GM23338 (cell line): ENCODE data around the gene NSMCE4A. TPM values are rescaled to one million over a fixed set of nuclear protein-coding genes. Genes with fewer than 3 reads are reported as not detected.

Source experiments
- ATAC-seq: fragments of 200-7000 bp; cut with Tn5 transposase; 3 replicates; pipeline ENCODE4 v1.9.1; 2020
- DNase-seq: peaks from one replicate; pipeline ENCODE4 v3.0.0-alpha.2; 2015; ENCODE audit warnings: low spot score
- H2AFZ ChIP-seq: fragments of 200-600 bp; sonication (generic); 2 replicates; pipeline ENCODE4 v1.8.0; 2016; ENCODE audit warnings: antibody characterized with exemption, mild to moderate bottlenecking, moderate library complexity
- H3F3A ChIP-seq: fragments of 200-600 bp; sonication (generic); replicated peaks from 2 replicates; pipeline ENCODE4 v1.8.0; 2017; ENCODE audit warnings: antibody characterized with exemption, mixed run types, low read depth
- H3K27ac ChIP-seq: fragments of 200-600 bp; sonication (generic); 2 replicates; pipeline ENCODE4 v1.6.1; 2016; ENCODE audit warnings: low read depth
- H3K27me3 ChIP-seq: fragments of 200-600 bp; sonication (generic); 2 replicates; pipeline ENCODE4 v1.8.0; 2016; ENCODE audit warnings: mild to moderate bottlenecking, mixed run types, moderate library complexity; ENCODE audit not compliant: insufficient read depth
- H3K36me3 ChIP-seq: fragments of 200-600 bp; sonication (generic); 2 replicates; pipeline ENCODE4 v1.8.0; 2016; ENCODE audit warnings: mild to moderate bottlenecking; ENCODE audit not compliant: insufficient read depth
- H3K4me1 ChIP-seq: fragments of 200-600 bp; sonication (generic); 2 replicates; pipeline ENCODE4 v1.8.0; 2016; ENCODE audit warnings: mild to moderate bottlenecking, moderate library complexity; ENCODE audit not compliant: insufficient read depth
- H3K4me2 ChIP-seq: fragments of 200-600 bp; sonication (generic); 2 replicates; pipeline ENCODE4 v1.7.1; 2017; ENCODE audit warnings: mixed run types
- H3K4me3 ChIP-seq: fragments of 200-600 bp; sonication (generic); 2 replicates; pipeline ENCODE4 v1.6.1; 2016; ENCODE audit warnings: mixed run types
- H3K79me2 ChIP-seq: fragments of 200-600 bp; sonication (generic); replicated peaks from 2 replicates; pipeline ENCODE4 v1.8.0; 2017; ENCODE audit warnings: mild to moderate bottlenecking; ENCODE audit not compliant: insufficient read depth
- H3K9me2 ChIP-seq: fragments of 200-600 bp; sonication (generic); 2 replicates; pipeline ENCODE4 v1.8.0; 2017; ENCODE audit not compliant: insufficient read depth
- H4K20me1 ChIP-seq: fragments of 200-600 bp; sonication (generic); replicated peaks from 2 replicates; pipeline ENCODE4 v1.8.0; 2017; ENCODE audit warnings: mild to moderate bottlenecking; ENCODE audit not compliant: insufficient read depth
- H3K27ac Mint-ChIP-seq: 2 replicates; pipeline ENCODE4 v1.8.0; 2020; ENCODE audit warnings: inconsistent platforms, mild to moderate bottlenecking, moderate library complexity, mixed read lengths
- H3K27me3 Mint-ChIP-seq: 3 replicates; pipeline ENCODE4 v1.8.0; 2022; ENCODE audit warnings: low read depth, mild to moderate bottlenecking, moderate library complexity, mixed read lengths, inconsistent platforms; ENCODE audit not compliant: insufficient read depth, poor library complexity
- H3K36me3 Mint-ChIP-seq: 3 replicates; pipeline ENCODE4 v1.8.0; 2021; ENCODE audit warnings: low read depth, mild to moderate bottlenecking, inconsistent platforms, moderate library complexity, mixed read lengths
- H3K4me1 Mint-ChIP-seq: 3 replicates; pipeline ENCODE4 v1.8.0; 2020; ENCODE audit warnings: mild to moderate bottlenecking, inconsistent platforms, mixed read lengths
- H3K4me3 Mint-ChIP-seq: 3 replicates; pipeline ENCODE4 v1.8.0; 2021; ENCODE audit warnings: moderate library complexity, mild to moderate bottlenecking, inconsistent platforms, mixed read lengths
- H3K9me3 Mint-ChIP-seq: 3 replicates; pipeline ENCODE4 v1.8.0; 2020; ENCODE audit warnings: moderate library complexity, mild to moderate bottlenecking, inconsistent platforms, mixed read lengths
- CREB1 ChIP-seq: fragments of 250-450 bp; sonication (Bioruptor Pico); IDR thresholded peaks from 2 replicates; pipeline ENCODE4 v1.5.0; 2020; ENCODE audit warnings: low read depth, mild to moderate bottlenecking, moderate library complexity
- ETS1 ChIP-seq: IDR thresholded peaks from 2 replicates; pipeline ENCODE4 v1.6.1; 2016; ENCODE audit warnings: antibody characterized with exemption
- EZH2 ChIP-seq: fragments of 200-600 bp; sonication (generic); IDR thresholded peaks from one replicate; pipeline ENCODE4 v1.8.0; 2017; ENCODE audit warnings: antibody characterized with exemption, mild to moderate bottlenecking, low read depth; ENCODE audit not compliant: unreplicated experiment
- EZH2phosphoT487 ChIP-seq: fragments of 200-600 bp; sonication (generic); IDR thresholded peaks from one replicate; pipeline ENCODE4 v1.8.1; 2018; ENCODE audit warnings: antibody characterized with exemption; ENCODE audit not compliant: unreplicated experiment
- JUNB ChIP-seq: IDR thresholded peaks from one replicate; pipeline ENCODE4 v1.6.1; 2016; ENCODE audit warnings: antibody characterized with exemption; ENCODE audit not compliant: unreplicated experiment
- STAT1 ChIP-seq: IDR thresholded peaks from one replicate; pipeline ENCODE4 v1.6.1; 2016; ENCODE audit warnings: antibody characterized with exemption; ENCODE audit not compliant: unreplicated experiment
- ZNF114 ChIP-seq: fragments of 250-450 bp; sonication (Bioruptor Pico); IDR thresholded peaks from 2 replicates; pipeline ENCODE4 v1.5.0; 2020; ENCODE audit warnings: mild to moderate bottlenecking, moderate library complexity
- ZNF331 ChIP-seq: fragments of 250-450 bp; sonication (Bioruptor Pico); IDR thresholded peaks from 2 replicates; pipeline ENCODE4 v1.5.0; 2020; ENCODE audit warnings: low read depth, mild to moderate bottlenecking, moderate library complexity
- ZNF462 ChIP-seq: fragments of 250-450 bp; sonication (Bioruptor Pico); IDR thresholded peaks from 2 replicates; pipeline ENCODE4 v1.5.0; 2020; ENCODE audit warnings: mild to moderate bottlenecking, moderate library complexity
- polyA plus RNA-seq: library from polyadenylated mRNA; unstranded; fragments of >200 nt; fragmentation: Nextera tagmentation; extraction: Ambion mirVana; gene quantifications from 2 replicates; pipeline ENCODE4 v1.2.1, GENCODE V29; 2016
- total RNA-seq: library from RNA; depleted of rRNA; stranded (reverse); fragments of >200 nt; shearing (Covaris generic); gene quantifications from 2 replicates; pipeline ENCODE4 v1.2.3, GENCODE V29; 2014

Gene NSMCE4A
- total and polyA plus RNA-seq, 2 experiments from 2014 or later: 84.8 to 94.9 TPM

- no peak for TF ChIP-seq ZNF462 (CRISPR knock-in tag)
- TF ChIP-seq JUNB: no peak
- TF ChIP-seq ZNF114: no peak
- TF ChIP-seq STAT1: no peak
Observed at GRCh38 chr10:122010405-122011050, 35.5 kb upstream of the NSMCE4A start (continued).

- Histone ChIP-seq H3K4me2 (no peak overlapping the region), H3K27me3 (no peaks in the 10 kb centered on the region), H4K20me1 (no peaks in the 10 kb centered on the region), H2AFZ (no peak overlapping the region), H3F3A (no peaks in the 10 kb centered on the region), H3K79me2 (no peaks in the 10 kb centered on the region), H3K4me1 (no peaks in the 10 kb centered on the region), H3K27ac (no peak overlapping the region), H3K36me3 (no peaks in the 10 kb centered on the region), H3K4me3 (no peak overlapping the region), H3K9me2 (no peaks in the 10 kb centered on the region)
- no peak overlapping the region for H3K4me3 Mint-ChIP-seq
- no peaks in the 10 kb centered on the region for H3K4me1 Mint-ChIP-seq
- H3K27ac Mint-ChIP-seq: no peak overlapping the region
- peaks cover 16% of the 10 kb centered on the region; the same call in 2 of the 3 replicates for H3K9me3 Mint-ChIP-seq
- H3K27me3 Mint-ChIP-seq: peaks cover 2% of the 10 kb centered on the region
- no peak for DNase-seq
- no peak for ATAC-seq
- H3K36me3 Mint-ChIP-seq: no peaks in the 10 kb centered on the region
- TF ChIP-seq EZH2phosphoT487: no peak
- no peak for TF ChIP-seq ETS1
- TF ChIP-seq EZH2: no peak
- no peak for TF ChIP-seq ZNF331 (CRISPR knock-in tag)
- no peak for TF ChIP-seq CREB1
- no peak for TF ChIP-seq ZNF462 (CRISPR knock-in tag)
Observed at GRCh38 chr10:122007415-122007814, 32.4 kb upstream of the NSMCE4A start.
